SK-N-SH (cell line): ENCODE measurements around the gene ASIC3. TPM values are rescaled to one million over a fixed set of nuclear protein-coding genes. Genes with fewer than 3 reads are reported as not detected.

Source experiments
- CTCF ChIA-PET: fragments of 300-600, 350-600 bp; formaldehyde crosslinking; extraction: SDS; loops from one replicate; lab custom pipeline; 2021; lab: Yijun Ruan, JAX
- POLR2A ChIA-PET: fragments of 350-600 bp; sonication (Branson Sonifier 250); formaldehyde crosslinking; extraction: SDS; loops from one replicate; lab custom pipeline; 2020; ENCODE audit warnings: antibody characterized with exemption, inconsistent platforms; lab: Yijun Ruan, JAX
- DNase-seq: peaks from one replicate; pipeline ENCODE4 v3.0.0; 2012
- H2AFZ ChIP-seq: fragments of 200-600 bp; sonication (generic); 2 replicates; pipeline ENCODE4 v1.8.1; 2016; ENCODE audit warnings: antibody characterized with exemption, mild to moderate bottlenecking, low read depth
- H3F3A ChIP-seq: fragments of 200-600 bp; sonication (generic); replicated peaks from 2 replicates; pipeline ENCODE3; 2016; ENCODE audit warnings: antibody characterized with exemption, mild to moderate bottlenecking; ENCODE audit not compliant: insufficient read depth
- H3K27ac ChIP-seq, 2 experiments: fragments of 200-500 bp in 1 of 2; fragments of 200-600 bp in 1 of 2; sonication (Bioruptor generic) in 1 of 2; sonication (generic), shearing (Covaris generic) in 1 of 2; 2 replicates each; pipeline versions ENCODE4 v1.5.1 to v1.6.1; 2014 to 2016; ENCODE audit warnings: low read depth in 2 of 2, inconsistent platforms in 1 of 2, low read length in 1 of 2, mild to moderate bottlenecking in 1 of 2, mixed read lengths in 1 of 2
- H3K27me3 ChIP-seq: fragments of 200-600 bp; sonication (generic), shearing (Covaris generic); 2 replicates; pipeline ENCODE4 v1.6.1; 2016; ENCODE audit warnings: mixed run types; ENCODE audit not compliant: insufficient read depth
- H3K36me3 ChIP-seq, 2 experiments: fragments of 200-500 bp in 1 of 2; fragments of 200-600 bp in 1 of 2; sonication (Bioruptor generic) in 1 of 2; sonication (generic) in 1 of 2; replicated peaks in 1 of 2; 2 replicates each; pipeline versions ENCODE3 to v1.5.1; 2014 to 2016; ENCODE audit warnings: low read length in 1 of 2, mild to moderate bottlenecking in 1 of 2; ENCODE audit not compliant: insufficient read depth in 2 of 2, control insufficient read depth in 1 of 2
- H3K4me1 ChIP-seq, 2 experiments: fragments of 200-500 bp in 1 of 2; fragments of 200-600 bp in 1 of 2; sonication (Bioruptor generic) in 1 of 2; sonication (generic), shearing (Covaris generic) in 1 of 2; 2 replicates each; pipeline versions ENCODE4 v1.5.1 to v1.6.1; 2014 to 2016; ENCODE audit warnings: low read depth in 1 of 2, low read length in 1 of 2, mixed run types in 1 of 2; ENCODE audit not compliant: insufficient read depth in 2 of 2, control insufficient read depth in 1 of 2
- H3K4me2 ChIP-seq: fragments of 200-600 bp; sonication (generic), shearing (Covaris generic); 2 replicates; pipeline ENCODE4 v1.6.1; 2017; ENCODE audit warnings: mixed run types
- H3K4me3 ChIP-seq, 2 experiments: fragments of 200-500 bp in 1 of 2; fragments of 200-600 bp in 1 of 2; sonication (Bioruptor generic) in 1 of 2; sonication (generic), shearing (Covaris generic) in 1 of 2; 2 replicates each; pipeline versions ENCODE4 v1.5.1 to v1.8.1; 2014 to 2016; ENCODE audit warnings: low read depth in 2 of 2, inconsistent platforms in 1 of 2, low read length in 1 of 2, mild to moderate bottlenecking in 1 of 2, mixed read lengths in 1 of 2, moderate library complexity in 1 of 2
- H3K79me2 ChIP-seq: fragments of 200-600 bp; sonication (generic); 2 replicates; pipeline ENCODE4 v1.8.1; 2017; ENCODE audit warnings: mild to moderate bottlenecking; ENCODE audit not compliant: insufficient read depth
- H3K9ac ChIP-seq: fragments of 200-600 bp; sonication (generic); 2 replicates; pipeline ENCODE4 v1.6.1; 2017; ENCODE audit warnings: mixed run types
- H3K9me2 ChIP-seq: fragments of 200-600 bp; sonication (generic); 2 replicates; pipeline ENCODE4 v1.6.1; 2017; ENCODE audit warnings: mixed run types
- H3K9me3 ChIP-seq: fragments of 200-600 bp; sonication (generic); 2 replicates; pipeline ENCODE4 v1.6.1; 2017; ENCODE audit warnings: mixed run types, mild to moderate bottlenecking, moderate library complexity
- H4K20me1 ChIP-seq: fragments of 200-600 bp; sonication (generic); 2 replicates; pipeline ENCODE4 v1.6.1; 2017; ENCODE audit warnings: mild to moderate bottlenecking, mixed run types; ENCODE audit not compliant: insufficient read depth
- CHD2 ChIP-seq: fragments of 150-350 bp; IDR thresholded peaks from 2 replicates; pipeline ENCODE4 v1.6.1; 2018; ENCODE audit warnings: low read length; ENCODE audit not compliant: partially characterized antibody
- ELF1 ChIP-seq: IDR thresholded peaks from 2 replicates; pipeline ENCODE4 v1.4.0; 2012
- EP300 ChIP-seq, 2 experiments: IDR thresholded peaks; 2 replicates each; pipeline versions ENCODE4 v1.4.0 to v1.6.1; 2012; ENCODE audit warnings: borderline replicate concordance in 1 of 2, low read depth in 1 of 2, low read length in 1 of 2
- EZH2phosphoT487 ChIP-seq: fragments of 200-600 bp; sonication (generic); IDR thresholded peaks from 2 replicates; pipeline ENCODE4 v1.6.1; 2017; ENCODE audit warnings: low read depth, mixed run types, mild to moderate bottlenecking, antibody characterized with exemption, moderate library complexity, borderline replicate concordance
- FOSL2 ChIP-seq: IDR thresholded peaks from 2 replicates; pipeline ENCODE4 v1.4.0; 2012; ENCODE audit warnings: low read depth, mild to moderate bottlenecking, moderate library complexity, borderline replicate concordance
- MEF2A ChIP-seq: IDR thresholded peaks from 2 replicates; pipeline ENCODE4 v1.4.0; 2012; ENCODE audit warnings: low read depth, borderline replicate concordance
- NFIC ChIP-seq: IDR thresholded peaks from 2 replicates; pipeline ENCODE4 v1.4.0; 2012; ENCODE audit warnings: borderline replicate concordance
- NRF1 ChIP-seq: IDR thresholded peaks from 2 replicates; pipeline ENCODE4 v1.6.1; 2012; ENCODE audit warnings: low read depth, mild to moderate bottlenecking, low read length
- RAD21 ChIP-seq: IDR thresholded peaks from 2 replicates; pipeline ENCODE4 v1.6.1; 2012; ENCODE audit warnings: mild to moderate bottlenecking, low read length
- RCOR1 ChIP-seq: fragments of 150-350 bp; IDR thresholded peaks from 2 replicates; pipeline ENCODE4 v1.6.1; 2017; ENCODE audit warnings: antibody characterized with exemption, low read length
- RFX5 ChIP-seq: IDR thresholded peaks from 2 replicates; pipeline ENCODE4 v1.6.1; 2012; ENCODE audit warnings: mild to moderate bottlenecking, improper control_type of control experiment, low read length
- SIN3A ChIP-seq: IDR thresholded peaks from 2 replicates; pipeline ENCODE4 v1.6.1; 2012; ENCODE audit warnings: low read depth, mild to moderate bottlenecking, low read length, moderate library complexity, borderline replicate concordance
- SMC3 ChIP-seq: IDR thresholded peaks from 2 replicates; pipeline ENCODE4 v1.6.1; 2012; ENCODE audit warnings: low read depth, low read length, improper control_type of control experiment
- TCF12 ChIP-seq: IDR thresholded peaks from 2 replicates; pipeline ENCODE4 v1.4.0; 2012
- WGBS: methylation state at CpG from one replicate; pipeline ENCODE4 v1.1.6; 2017; ENCODE audit warnings: low lambda C conversion rate; 5-methylcytosine and 5-hydroxymethylcytosine counted together
- polyA plus RNA-seq, 3 experiments: library from polyadenylated mRNA; depleted of rRNA; stranded (reverse); fragments of >200 nt; gene quantifications; 2 replicates each; pipeline ENCODE4 v1.2.3, GENCODE V29; 2012
- TF ChIP-seq, protein P1 (sequence below): fragments of 200-600 bp; sonication (generic); IDR thresholded peaks from 2 replicates; pipeline ENCODE4 v1.6.1; 2017; ENCODE audit warnings: antibody characterized with exemption, mild to moderate bottlenecking, moderate library complexity
- TF ChIP-seq, protein P2 (sequence below): fragments of 150-350 bp; IDR thresholded peaks from 2 replicates; pipeline ENCODE4 v1.6.1; 2016; ENCODE audit warnings: mild to moderate bottlenecking, low read depth, low read length
- TF ChIP-seq, protein P3 (sequence below): IDR thresholded peaks from 2 replicates; pipeline ENCODE4 v1.6.1; 2012; ENCODE audit warnings: mild to moderate bottlenecking, low read depth, low read length, moderate library complexity
- TF ChIP-seq, protein P4 (sequence below): IDR thresholded peaks from 2 replicates; pipeline ENCODE4; 2012
- TF ChIP-seq, protein P5 (sequence below): IDR thresholded peaks from 2 replicates; pipeline ENCODE4 v1.4.0; 2012; ENCODE audit warnings: low read depth, borderline replicate concordance
- TF ChIP-seq, protein P6 (sequence below): IDR thresholded peaks from 2 replicates; pipeline ENCODE4 v1.4.0; 2012; ENCODE audit warnings: low read depth
- TF ChIP-seq, protein P7 (sequence below): IDR thresholded peaks from 2 replicates; pipeline ENCODE4 v1.4.0; 2012; ENCODE audit warnings: low read depth, borderline replicate concordance

The ASIC3 gene
- polyA plus RNA-seq, 1 of the 3 experiments (the other 2 are of a cell fraction) = 4.5 TPM

DNA sequence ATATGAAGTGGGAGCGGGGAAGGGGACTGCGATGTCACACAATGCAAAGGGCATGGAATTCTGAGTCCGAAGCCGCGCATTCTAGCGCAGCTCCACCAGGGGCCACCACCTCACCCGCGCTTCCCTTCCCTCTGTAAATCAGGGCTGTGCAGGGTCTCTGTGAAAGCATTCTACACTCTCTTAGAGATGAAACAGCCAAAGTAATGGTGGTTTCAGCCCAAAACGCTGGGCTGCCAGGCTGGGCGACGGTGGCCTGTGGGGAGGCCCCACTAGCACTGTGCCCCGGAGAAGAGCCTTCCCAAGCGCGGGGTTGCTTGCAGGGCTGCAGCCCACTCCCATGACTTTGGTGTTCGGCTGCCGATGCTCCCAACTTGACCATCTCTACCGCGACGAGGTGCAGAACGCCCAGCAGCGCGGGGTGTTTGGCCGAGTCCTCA, 35.4 kb upstream of the ASIC3 start:
- H3K4me2 ChIP-seq = peak overlapping the region; percentile 68
- no peaks in the 10 kb centered on the region for H3F3A ChIP-seq
- H3K9me3 ChIP-seq = no peaks in the 10 kb centered on the region
- H3K4me1 ChIP-seq = peaks cover 0 to 32% of the 10 kb centered on the region in 2 experiments; a peak in 1 of 4 replicates
- no peaks in the 10 kb centered on the region for H4K20me1 ChIP-seq
- 21% methylated on average over 16 of the region's 23 CpGs for whole genome bisulfite sequencing
- peak overlapping the region in 1 of 2 experiments; percentile 80; a peak in 2 of 4 replicates for H3K27ac ChIP-seq
- peak overlapping the region; percentile 41 to 43; a peak in 3 of 4 replicates for H3K4me3 ChIP-seq
- H3K9ac ChIP-seq = no peak overlapping the region
- CTCF ChIA-PET = interaction anchor here (0.6 to 11.3 kb wide), 36 partner anchors 11 to 635 kb away, joined by 3 to 151 read pairs (median 4); partner anchors contain the start of genes ABCB8, ATG9B, FASTK and NOS3
- H3K79me2 ChIP-seq = no peaks in the 10 kb centered on the region
- peak; percentile 94 for DNase-seq
- H3K9me2 ChIP-seq = no peaks in the 10 kb centered on the region
- no peaks in the 10 kb centered on the region for H3K27me3 ChIP-seq
- peak overlapping the region; percentile 44 for H2AFZ ChIP-seq
- TF ChIP-seq RFX5 (no peak), NRF1 (0 out of 2 replicates have a peak, but pooled peaks have one; percentile 9), RCOR1 (0 out of 2 replicates have a peak, but pooled peaks have one; percentile 11), NFIC (no peak), CHD2 (peak; percentile 16), EP300 (IDR thresholded peaks at IDR 0.05; ENCODE audit: borderline replicate concordance in 1 of 2, low read depth in 1 of 2, low read length in 1 of 2) (no peak), MEF2A (no peak), ELF1 (no peak), RAD21 (peak; percentile 77), TCF12 (no peak), EZH2phosphoT487 (no peak), SIN3A (no peak), FOSL2 (no peak), SMC3 (peak; percentile 76)
- TF ChIP-seq, protein P1, sequence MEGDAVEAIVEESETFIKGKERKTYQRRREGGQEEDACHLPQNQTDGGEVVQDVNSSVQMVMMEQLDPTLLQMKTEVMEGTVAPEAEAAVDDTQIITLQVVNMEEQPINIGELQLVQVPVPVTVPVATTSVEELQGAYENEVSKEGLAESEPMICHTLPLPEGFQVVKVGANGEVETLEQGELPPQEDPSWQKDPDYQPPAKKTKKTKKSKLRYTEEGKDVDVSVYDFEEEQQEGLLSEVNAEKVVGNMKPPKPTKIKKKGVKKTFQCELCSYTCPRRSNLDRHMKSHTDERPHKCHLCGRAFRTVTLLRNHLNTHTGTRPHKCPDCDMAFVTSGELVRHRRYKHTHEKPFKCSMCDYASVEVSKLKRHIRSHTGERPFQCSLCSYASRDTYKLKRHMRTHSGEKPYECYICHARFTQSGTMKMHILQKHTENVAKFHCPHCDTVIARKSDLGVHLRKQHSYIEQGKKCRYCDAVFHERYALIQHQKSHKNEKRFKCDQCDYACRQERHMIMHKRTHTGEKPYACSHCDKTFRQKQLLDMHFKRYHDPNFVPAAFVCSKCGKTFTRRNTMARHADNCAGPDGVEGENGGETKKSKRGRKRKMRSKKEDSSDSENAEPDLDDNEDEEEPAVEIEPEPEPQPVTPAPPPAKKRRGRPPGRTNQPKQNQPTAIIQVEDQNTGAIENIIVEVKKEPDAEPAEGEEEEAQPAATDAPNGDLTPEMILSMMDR = peak; percentile 74
- TF ChIP-seq, protein P2, sequence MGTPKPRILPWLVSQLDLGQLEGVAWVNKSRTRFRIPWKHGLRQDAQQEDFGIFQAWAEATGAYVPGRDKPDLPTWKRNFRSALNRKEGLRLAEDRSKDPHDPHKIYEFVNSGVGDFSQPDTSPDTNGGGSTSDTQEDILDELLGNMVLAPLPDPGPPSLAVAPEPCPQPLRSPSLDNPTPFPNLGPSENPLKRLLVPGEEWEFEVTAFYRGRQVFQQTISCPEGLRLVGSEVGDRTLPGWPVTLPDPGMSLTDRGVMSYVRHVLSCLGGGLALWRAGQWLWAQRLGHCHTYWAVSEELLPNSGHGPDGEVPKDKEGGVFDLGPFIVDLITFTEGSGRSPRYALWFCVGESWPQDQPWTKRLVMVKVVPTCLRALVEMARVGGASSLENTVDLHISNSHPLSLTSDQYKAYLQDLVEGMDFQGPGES = no peak
- TF ChIP-seq, protein P3, sequence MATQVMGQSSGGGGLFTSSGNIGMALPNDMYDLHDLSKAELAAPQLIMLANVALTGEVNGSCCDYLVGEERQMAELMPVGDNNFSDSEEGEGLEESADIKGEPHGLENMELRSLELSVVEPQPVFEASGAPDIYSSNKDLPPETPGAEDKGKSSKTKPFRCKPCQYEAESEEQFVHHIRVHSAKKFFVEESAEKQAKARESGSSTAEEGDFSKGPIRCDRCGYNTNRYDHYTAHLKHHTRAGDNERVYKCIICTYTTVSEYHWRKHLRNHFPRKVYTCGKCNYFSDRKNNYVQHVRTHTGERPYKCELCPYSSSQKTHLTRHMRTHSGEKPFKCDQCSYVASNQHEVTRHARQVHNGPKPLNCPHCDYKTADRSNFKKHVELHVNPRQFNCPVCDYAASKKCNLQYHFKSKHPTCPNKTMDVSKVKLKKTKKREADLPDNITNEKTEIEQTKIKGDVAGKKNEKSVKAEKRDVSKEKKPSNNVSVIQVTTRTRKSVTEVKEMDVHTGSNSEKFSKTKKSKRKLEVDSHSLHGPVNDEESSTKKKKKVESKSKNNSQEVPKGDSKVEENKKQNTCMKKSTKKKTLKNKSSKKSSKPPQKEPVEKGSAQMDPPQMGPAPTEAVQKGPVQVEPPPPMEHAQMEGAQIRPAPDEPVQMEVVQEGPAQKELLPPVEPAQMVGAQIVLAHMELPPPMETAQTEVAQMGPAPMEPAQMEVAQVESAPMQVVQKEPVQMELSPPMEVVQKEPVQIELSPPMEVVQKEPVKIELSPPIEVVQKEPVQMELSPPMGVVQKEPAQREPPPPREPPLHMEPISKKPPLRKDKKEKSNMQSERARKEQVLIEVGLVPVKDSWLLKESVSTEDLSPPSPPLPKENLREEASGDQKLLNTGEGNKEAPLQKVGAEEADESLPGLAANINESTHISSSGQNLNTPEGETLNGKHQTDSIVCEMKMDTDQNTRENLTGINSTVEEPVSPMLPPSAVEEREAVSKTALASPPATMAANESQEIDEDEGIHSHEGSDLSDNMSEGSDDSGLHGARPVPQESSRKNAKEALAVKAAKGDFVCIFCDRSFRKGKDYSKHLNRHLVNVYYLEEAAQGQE = no peak
- TF ChIP-seq, protein P4, sequence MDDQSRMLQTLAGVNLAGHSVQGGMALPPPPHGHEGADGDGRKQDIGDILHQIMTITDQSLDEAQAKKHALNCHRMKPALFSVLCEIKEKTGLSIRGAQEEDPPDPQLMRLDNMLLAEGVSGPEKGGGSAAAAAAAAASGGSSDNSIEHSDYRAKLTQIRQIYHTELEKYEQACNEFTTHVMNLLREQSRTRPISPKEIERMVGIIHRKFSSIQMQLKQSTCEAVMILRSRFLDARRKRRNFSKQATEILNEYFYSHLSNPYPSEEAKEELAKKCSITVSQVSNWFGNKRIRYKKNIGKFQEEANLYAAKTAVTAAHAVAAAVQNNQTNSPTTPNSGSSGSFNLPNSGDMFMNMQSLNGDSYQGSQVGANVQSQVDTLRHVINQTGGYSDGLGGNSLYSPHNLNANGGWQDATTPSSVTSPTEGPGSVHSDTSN = no peak
- TF ChIP-seq, protein P5, sequence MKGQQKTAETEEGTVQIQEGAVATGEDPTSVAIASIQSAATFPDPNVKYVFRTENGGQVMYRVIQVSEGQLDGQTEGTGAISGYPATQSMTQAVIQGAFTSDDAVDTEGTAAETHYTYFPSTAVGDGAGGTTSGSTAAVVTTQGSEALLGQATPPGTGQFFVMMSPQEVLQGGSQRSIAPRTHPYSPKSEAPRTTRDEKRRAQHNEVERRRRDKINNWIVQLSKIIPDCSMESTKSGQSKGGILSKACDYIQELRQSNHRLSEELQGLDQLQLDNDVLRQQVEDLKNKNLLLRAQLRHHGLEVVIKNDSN = no peak
- TF ChIP-seq, protein P6, sequence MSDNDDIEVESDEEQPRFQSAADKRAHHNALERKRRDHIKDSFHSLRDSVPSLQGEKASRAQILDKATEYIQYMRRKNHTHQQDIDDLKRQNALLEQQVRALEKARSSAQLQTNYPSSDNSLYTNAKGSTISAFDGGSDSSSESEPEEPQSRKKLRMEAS = no peak
- TF ChIP-seq, protein P7, sequence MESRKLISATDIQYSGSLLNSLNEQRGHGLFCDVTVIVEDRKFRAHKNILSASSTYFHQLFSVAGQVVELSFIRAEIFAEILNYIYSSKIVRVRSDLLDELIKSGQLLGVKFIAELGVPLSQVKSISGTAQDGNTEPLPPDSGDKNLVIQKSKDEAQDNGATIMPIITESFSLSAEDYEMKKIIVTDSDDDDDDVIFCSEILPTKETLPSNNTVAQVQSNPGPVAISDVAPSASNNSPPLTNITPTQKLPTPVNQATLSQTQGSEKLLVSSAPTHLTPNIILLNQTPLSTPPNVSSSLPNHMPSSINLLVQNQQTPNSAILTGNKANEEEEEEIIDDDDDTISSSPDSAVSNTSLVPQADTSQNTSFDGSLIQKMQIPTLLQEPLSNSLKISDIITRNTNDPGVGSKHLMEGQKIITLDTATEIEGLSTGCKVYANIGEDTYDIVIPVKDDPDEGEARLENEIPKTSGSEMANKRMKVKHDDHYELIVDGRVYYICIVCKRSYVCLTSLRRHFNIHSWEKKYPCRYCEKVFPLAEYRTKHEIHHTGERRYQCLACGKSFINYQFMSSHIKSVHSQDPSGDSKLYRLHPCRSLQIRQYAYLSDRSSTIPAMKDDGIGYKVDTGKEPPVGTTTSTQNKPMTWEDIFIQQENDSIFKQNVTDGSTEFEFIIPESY = no peak
- POLR2A ChIA-PET = interaction anchor here (1.0 to 1.1 kb wide), 2 partner anchors 47 to 74 kb away, joined by 3 read pairs; no protein-coding TSS in a partner anchor
- H3K36me3 ChIP-seq = no peaks in the 10 kb centered on the region
